HG03025 (cell line): Measurements from ENCODE around the gene S100A14.

Source experiments
- ATAC-seq: cut with Tn5 transposase; IDR thresholded peaks from one replicate; pipeline ENCODE4 v1.9.1; 2021; ENCODE audit warnings: mild to moderate bottlenecking, moderate library complexity; ENCODE audit not compliant: unreplicated experiment, low FRiP score

Gene S100A14

DNA sequence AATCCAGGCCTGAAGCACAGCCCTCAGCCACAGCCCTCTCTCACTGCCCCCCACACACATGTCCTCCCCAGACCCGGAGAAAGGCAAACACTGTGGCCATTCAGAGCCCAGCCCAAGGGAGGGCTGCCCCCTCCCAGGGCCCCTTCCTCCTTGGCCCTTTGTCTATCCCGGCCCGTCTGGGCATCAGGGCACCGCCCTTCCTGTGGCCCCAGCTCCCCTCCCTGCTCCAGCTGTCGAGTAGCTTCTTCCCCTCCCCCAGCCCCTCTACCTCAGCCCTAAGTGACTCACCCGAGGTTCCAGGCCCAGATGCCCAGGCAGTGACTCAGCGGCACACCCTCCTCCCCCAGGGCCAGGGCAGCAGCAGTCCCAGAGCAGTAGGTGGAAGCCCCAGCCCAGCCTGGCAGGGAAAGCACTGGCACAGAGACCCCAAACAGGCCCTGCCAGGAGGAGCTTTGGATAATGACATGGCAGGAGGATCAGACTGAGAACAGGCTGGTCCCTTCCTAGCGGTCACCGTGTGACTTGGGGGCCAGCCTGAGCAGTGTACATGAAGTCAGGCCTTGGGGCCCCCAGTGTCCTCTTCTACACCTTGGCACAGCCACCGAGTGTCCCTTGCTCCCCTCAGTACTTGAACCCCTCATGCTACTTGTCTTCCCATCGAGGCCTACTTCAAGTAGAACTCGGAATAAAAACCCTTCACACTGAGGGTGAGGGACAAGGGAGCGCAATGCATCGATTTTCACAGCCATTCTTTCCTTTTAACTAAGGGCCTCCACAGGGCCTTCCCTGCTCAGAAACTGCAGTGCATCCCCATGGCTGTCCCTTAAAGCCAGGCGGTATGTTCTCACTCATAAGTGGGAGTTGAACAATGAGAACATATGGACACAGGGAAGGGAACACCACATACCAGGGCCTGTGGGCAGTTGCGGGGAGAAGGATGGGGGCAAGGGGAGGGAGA lies 49.4 kb downstream of the S100A14 start:
- no peak for ATAC-seq

DNA sequence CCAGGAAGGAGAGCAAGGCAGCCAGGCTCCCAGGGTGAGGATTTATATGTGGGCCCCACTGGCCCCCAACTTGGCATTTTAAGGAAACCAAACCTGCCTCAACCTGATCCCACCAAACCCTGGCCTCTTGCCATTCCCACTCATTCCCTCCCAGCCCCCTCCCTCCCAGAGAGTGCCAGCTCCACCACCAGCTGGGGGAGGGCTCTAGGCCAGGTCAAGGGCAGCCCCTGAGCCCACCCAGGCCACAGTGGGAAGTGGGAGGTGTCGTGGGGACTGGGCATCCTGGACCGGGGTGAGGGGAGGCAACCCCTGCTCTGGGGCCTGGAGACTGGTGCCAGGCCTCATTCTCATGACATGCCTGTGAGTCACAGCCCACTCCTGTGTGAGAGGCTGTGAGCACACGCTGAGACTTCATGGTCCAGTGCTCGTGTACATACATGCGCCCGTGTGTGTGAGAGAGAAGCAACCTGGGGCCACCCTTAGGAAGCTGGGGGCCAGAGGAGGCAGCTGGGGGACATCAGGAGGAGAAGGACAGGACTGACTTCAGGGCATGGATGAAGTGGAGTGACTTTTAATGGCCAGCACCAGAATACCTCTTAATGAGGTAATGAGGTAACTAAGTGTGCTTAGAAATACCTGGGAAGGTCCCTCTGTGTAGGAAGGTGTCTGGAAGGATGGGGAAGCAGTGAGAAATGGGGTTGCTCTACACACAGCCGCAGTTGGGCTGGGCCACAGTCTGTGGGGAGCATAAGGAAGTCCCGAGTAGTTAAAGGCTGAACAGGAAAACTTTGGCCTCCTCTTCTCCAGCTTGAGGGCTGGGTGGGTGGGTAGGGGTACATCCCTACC lies 50.4 kb downstream of the S100A14 start, which contains the start of gene S100A2:
Gene S100A2 (minus strand): TSS at position 316 of the 846 bp plus-strand sequence. CDS start 1,967 bp downstream, outside the sequence.
- ATAC-seq: no peak
